T-helper 1 cell treated with Interleukin-12 subunit alpha and Interleukin-12 subunit beta and Interleukin-4 antibody, amounts not matched to agents 30 ng/mL and 1 ng/mL, for 36 hours (primary cell): ENCODE data around the gene CYP2C18. TPM values are rescaled to one million over a fixed set of nuclear protein-coding genes. Genes with fewer than 3 reads are reported as not detected.
"Not testable (repeated sequence)": the region's sequence is repeated elsewhere in the genome, so short reads cannot be mapped to it uniquely, and the experiment has no call there.

Source experiments
- intact Hi-C: fragments of 100-400 bp; cut with micrococcal nuclease; formaldehyde crosslinking; loops from one replicate; pipeline ENCODE4 v1.15.1; 2024
- total RNA-seq: library from RNA; stranded (reverse); gene quantifications from 2 replicates; pipeline ENCODE4 v1.2.3, GENCODE V29; 2022

The CYP2C18 gene
- not detected in 2 replicates for total RNA-seq

DNA sequence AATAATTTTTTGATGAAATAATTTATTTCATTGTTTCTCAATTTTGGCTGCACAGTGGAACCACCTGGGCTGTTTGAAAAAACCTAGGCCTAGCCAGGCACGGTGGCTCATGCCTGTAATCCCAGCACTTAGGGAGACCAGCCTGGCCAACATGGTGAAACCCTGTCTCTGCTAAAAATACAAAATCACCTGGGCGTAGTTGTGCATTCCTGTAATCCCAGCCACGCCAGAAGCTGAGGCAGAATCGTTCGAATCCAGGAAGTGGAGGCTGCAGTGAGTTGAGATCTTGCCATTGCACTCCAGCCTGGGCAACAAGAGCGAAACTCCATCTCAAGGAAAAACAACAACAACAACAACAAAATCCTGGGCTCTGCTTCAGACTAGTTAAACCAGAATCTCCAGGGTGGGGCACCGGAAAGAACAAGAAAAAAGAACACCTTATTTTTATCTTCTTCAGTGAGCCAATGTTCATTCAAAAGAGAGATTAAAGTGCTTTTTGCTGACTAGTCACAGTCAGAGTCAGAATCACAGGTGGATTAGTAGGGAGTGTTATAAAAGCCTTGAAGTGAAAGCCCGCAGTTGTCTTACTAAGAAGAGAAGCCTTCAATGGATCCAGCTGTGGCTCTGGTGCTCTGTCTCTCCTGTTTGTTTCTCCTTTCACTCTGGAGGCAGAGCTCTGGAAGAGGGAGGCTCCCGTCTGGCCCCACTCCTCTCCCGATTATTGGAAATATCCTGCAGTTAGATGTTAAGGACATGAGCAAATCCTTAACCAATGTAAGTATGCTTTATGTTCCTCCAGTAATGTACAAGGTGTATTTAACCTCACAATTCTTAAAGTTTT is at the start of gene CYP2C18:
TSS of gene CYP2C18 (plus strand) at position 516 of the 841 bp plus-strand sequence. CDS start at position 607, 91 bp downstream.
- intact Hi-C loops: no loop called here

DNA sequence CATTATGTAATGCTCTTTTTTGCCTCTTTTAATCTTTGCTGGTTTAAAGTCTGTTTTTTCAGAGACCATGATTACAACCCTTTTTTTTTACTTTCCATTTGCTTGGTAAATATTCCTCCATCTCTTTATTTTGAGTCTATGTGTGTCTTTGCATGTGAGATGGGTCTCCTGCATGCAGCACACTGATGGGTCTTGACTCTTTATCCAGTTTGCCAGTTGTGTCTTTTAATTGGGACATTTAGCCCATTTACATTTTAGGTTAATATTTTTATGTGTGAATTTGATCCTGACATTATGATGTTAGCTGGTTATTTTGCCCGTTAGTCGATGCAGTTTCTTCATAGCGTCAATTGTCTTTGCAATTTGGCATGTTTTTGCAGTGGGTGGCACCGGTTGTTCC is 45.4 kb upstream of the CYP2C18 start:
- intact Hi-C loops: not testable (repeated sequence)

DNA sequence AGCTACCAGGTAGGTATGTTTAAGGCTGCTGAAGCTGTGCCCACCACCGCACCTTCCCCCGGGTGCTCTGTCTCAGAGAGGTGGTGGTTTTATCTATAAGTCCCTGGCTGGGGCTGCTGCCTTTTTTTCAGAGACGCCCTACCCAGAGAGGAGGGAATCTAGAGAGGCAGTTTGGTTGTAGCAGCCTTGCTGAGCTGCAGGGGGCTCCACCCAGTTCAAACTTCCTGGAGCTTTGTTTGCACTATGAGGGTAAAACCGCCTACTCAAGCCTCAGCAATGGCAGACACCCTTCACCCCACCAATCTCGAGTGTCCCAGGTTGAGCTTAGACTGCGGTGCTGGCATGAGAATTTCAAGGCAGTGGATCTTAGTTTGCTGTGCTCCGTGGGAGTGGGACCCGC is 43.6 kb upstream of the CYP2C18 start:
- intact Hi-C loops: no loop called here

DNA sequence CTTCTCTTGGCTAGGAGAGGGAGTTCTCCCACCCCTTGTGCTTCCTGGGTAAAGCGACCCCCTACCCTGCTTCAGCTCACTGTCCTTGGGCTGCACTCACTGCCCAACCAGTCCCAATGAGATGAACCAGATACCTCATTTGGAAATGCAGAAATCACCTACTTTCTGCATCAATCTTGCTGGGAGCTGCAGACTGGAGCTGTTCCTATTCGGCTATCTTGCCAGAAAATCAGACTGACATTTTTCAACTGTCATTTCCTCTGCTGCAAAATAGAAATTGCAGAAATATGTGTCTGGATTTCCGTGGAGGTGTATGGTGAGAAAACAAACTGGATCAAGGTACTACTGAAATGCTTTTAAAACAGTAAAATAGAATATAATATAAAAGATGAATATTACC is 43.0 kb upstream of the CYP2C18 start:
- intact Hi-C loops: no loop called here

DNA sequence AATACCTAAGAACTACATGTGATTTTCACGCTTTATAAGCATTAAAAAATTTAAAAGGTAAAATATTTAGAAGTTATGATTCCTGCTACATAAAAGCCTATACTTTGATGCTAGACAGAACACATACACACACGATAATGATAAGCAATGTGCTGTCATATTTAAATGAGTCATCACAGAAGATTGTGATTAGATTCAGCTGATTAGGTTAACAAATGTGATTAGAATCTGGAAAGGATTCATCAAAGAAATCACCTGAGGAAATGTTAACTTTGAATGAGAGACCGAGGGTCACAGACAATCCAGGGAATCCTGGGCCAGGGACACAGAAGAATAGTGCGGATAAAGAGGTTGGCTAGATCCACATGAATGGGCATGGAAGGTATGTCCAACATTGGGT is 42.0 kb upstream of the CYP2C18 start:
- intact Hi-C loops: no loop called here

DNA sequence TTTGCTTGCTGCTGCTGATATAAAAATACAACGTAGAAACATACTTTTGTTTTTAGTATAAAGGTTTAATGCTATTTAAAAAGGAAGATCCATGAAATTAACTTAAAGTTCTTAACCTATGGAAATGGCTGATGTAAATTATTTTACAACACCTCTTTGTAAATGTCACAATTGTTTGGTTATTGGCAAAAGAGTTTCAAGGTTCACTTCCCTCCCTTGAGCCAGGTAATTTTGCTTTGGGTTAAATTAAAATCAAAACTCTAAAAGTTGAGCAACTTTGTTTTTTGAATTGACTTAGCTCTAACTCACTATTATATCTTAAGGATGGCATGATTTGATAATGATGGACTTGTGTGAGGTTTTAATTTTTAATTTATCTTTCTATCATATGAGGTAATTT is 39.2 kb upstream of the CYP2C18 start:
- intact Hi-C loops: no loop called here

DNA sequence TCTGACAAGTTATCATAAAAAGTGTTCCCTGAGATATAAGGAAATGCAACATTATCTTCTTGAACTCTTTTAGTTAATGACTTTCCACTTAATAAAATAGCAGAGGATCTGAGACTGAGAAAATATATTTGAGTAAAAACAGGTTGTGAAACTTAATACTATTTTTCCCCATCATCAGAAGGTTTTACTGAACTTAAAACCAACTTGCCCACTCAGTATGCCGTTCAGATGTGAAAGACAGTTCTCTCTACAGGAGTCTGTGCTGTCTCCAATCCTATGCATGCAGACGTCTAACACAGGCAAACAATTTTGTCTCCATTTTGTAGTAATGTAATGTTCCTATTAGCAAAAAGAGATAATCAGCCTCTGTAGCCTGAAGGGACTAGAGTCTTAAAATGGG is 38.2 kb upstream of the CYP2C18 start:
- intact Hi-C loops: no loop called here

DNA sequence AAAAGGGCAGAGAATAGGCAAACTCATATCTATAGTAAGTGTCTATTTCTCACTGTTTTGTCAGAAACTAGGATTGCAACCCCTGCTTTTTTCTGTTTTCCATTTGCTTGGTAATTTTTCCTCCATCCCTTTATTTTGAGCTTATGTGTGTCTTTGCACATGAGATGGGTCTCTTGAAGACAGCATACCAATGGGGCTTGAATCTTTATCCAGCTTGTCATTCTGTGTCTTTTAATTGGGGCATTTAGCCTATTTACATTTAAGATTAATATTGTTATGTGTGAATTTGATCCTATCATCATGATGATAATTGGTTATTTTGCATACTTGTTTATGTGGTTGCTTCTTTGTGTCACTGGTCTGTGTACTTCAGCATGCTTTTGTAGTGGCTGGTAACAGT is 28.3 kb upstream of the CYP2C18 start:
- intact Hi-C loops: not testable (repeated sequence)

DNA sequence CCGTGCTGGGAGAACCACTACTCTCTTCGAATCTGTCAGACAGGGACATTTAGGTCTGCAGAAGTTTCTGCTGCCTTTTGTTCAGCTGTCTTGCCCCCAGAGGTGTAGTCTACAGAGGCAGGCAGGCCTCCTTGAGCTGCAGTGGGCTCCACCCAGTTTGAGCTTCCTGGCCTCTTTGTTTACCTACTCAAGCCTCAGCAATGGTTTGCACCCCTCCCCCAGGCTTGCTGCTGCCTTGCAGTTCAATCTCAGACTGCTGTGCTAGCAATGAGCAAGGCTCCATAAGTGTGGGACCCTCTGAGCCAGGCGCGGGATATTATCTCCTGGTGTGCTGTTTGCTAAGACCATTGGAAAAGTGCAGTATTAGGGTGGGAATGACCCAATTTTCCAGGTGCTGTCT is 20.5 kb upstream of the CYP2C18 start:
- intact Hi-C loops: not testable (repeated sequence)

DNA sequence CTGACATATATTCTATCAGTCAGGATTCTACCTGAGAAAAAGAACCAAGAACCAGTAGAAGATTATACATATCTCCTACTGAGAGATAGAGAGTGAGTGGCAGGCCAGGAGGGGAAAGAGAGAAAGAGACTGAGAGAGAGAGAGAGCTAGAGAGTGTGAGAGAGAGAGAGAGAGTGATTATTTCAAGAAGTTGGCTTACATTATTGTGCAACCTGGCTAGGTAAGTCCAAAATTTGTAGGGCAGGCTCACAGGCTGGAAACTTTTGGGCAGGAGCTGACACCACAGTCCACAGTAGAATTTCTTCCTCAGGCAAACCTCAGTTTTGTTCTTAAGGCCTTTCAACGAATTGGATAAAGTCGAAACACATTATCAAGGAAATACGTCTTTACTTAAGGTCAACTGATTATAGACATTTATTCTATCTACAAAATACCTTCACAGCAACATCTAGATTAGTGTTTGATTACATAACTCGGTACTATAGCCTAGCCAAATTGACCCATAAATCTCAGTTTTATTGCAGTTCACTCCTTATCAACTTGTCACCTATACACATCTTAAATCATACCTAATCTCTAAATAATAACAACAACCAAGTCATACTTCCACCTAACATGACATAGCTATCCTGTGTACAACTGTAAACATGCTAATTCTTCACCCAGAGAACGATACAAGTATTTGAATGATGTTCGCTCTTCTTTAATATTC is 17.0 kb upstream of the CYP2C18 start:
- intact Hi-C loops: no loop called here

DNA sequence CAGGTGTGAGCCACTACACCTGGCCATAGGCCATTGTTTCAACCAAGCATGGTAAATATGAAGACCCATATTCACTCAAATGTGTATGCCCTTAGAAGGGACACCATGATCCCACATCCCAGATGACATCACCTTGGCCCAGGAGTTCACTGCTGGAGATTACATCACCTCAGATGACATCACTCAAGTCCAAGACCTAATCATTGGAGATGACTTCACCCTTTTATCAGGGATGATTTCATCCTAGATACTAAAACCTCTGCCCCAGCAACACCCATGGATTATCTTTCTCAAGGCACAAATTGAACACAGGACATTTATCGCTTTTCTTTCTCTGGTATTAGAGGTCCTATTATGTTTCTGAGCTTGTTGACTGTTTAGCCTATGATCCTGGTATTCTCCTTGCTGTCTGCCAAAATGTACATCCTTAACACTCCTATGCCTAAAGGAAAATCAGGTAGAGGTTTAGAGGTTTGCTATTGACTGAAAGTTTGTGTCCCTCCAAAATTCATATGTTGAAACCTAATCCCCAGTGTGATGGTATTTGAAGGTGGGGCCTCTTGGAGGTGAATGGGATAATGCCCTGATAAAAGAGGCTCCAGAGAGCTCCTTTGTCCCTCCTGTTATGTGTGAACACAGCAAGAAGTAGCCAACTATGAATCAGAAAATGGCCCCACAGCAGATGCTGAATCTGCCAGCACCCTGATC is 9.8 kb upstream of the CYP2C18 start:
- intact Hi-C loops: no loop called here

DNA sequence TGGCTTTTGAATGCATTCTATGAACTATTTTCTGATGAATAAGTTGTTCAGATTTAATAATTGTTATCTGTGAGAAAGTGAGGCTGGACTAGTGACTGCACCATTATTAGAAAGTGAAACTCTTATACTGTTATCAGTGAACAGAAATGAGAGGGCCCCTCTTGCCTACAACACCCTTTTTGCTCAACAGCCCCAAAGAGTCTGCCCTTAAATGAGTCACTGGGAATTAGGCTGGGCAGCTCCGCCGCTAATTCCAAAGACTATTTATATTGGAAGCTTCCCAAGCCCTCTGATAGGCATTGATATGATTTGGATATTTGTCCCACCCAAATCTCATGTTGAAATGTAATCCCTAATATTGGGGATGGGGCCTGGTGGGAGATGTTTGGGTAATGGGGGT is 7.0 kb upstream of the CYP2C18 start:
- intact Hi-C loops: no loop called here

DNA sequence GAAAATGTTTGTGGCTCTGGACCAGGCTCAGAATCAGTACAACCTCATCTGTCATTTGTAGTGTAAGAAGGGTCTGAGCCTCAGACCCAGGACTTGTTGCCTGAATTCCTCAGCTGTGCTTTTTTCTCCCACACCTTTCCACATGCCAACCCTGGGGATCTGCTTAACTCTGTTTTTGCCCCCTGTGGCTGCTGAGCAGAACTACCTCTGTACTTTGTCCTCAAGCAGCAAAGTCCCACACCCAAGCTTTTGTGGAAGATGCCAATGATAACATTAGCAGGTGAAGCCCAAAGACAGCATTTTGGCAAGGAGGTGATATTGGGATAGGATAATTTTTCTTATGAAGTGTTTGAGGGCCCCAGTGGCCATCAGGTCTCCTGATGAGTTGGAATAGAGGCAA is 5.8 kb upstream of the CYP2C18 start:
- intact Hi-C loops: no loop called here

DNA sequence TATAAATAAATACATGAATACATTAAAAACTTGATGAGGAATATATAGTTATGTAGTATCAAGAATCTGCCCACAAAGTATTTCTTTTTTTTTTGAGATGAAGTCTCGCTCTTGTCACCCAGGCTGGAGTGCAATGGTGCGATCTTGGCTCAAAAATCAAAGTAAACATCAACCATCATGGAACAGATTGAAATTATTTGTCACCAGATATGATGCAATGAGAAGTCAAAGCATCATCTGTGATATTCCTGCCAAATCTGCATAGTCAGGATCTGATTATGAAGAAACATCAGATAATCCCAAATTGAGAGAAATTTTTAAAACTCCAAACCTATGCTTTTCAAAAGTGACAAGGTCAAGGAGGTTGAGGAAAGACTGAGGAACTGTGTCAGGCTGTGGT is 5.1 kb upstream of the CYP2C18 start:
- intact Hi-C loops: no loop called here

DNA sequence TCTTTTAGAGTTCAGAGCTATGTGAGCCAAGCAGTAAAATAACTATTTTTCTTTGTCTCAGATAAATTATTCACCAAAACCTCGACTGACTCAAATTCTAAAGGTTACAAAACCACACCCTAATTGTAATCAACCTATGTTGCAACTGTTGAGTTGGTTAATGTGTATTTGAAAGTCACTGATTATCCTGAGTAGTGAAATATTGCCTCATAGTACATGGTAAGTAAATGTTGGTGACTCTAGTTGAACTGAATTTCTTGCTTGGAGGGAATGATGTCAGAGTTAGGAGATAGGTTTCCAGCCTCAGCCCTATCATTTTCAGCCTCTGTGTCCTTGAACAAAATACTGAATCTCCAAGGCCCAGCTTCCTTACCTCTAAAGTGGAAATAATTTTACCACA is 3.0 kb upstream of the CYP2C18 start:
- intact Hi-C loops: no loop called here

DNA sequence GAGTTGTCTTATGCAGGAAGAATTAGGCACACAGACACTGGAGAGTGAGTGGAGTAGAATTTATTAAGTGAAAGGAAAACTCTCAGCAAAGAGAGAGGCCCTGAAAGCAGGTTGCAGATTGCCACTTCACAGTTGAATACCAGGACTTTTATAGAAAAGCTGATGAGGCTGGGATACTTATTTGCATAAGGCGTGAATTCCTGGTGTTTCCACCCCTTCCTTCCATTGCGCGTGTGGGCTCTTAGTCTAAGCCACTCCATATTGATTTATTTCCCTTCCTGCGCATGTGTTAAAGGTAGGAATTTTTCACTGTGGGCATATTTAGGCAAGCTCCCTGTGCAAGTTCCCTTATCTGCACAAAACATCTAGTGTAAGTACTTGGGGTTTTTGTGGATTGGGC is 893 bp upstream of the CYP2C18 start:
- intact Hi-C loops: not testable (repeated sequence)

DNA sequence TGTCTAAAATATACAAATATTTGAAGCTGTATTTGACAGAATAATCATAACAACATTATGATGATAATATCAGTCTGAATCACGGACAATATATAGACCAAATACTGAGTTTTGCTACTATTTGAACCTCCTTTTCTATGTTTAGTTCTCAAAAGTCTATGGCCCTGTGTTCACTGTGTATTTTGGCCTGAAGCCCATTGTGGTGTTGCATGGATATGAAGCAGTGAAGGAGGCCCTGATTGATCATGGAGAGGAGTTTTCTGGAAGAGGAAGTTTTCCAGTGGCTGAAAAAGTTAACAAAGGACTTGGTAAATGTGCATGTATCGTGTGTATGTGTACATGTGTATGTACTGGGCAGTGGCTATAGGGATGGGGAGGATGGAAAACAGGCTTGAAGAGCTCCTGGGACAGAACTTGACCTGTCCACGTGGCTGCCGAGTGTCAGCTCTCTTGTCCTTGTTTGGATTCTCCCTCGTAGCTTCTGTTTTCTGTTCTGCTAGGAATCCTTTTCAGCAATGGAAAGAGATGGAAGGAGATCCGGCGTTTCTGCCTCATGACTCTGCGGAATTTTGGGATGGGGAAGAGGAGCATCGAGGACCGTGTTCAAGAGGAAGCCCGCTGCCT is 4.2 kb downstream of the CYP2C18 start:
- intact Hi-C loops: no loop called here

DNA sequence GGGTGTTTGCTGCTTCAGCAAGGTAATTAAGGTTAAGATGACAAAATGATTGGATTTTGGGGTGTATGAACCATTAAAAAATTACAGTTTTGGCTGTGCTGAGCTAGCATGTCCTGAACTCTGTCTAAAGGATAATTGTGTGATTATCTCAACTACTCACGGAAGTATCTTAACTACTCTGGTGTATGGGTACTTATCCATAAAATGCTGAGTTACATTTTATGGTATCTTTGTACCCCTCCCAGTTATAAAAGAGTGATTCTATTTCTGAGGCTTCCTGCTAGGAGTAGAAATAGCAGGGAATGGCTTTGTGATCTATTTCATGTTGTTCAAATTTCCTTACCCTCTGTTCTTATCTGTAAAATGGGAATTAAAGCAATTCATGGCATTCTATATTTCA is 22.6 kb downstream of the CYP2C18 start:
- intact Hi-C loops: no loop called here

DNA sequence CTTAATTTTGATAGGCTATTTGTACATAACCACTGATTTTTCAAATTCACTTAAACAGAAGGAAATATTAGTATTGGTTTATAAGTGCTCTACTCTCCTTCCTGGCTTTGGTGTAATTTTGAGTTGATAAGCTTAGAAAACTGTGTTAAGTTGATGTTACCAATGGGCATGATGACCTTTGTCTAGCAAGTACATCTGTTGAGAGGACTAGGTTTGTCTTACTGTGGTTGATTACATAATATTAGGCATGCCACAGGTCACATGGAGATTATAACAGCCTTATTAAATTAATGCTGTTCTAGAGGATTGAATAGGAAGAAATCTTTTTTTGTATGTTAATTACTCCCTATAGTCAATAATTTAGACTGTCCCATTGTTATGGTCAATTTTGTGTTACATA is 27.0 kb downstream of the CYP2C18 start:
- intact Hi-C loops: no loop called here

DNA sequence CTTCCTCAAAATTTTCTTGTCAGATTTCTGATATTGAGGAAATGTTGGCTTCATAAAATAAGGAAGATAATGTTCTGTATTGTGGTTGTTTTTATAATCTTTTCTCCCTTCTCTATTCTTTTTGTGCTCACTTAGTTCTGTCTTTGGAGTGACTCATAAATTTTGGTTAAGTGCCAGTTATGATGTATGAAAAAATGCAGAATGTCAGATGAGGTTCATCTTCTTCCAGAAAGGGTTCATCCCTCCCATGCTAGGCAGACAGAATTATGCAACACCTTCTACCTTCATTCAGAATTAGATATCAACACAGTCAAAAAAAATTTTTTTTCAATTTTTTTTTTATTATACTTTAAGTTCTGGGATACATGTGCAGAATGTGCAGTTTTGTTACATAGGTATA is 42.3 kb downstream of the CYP2C18 start:
- intact Hi-C loops: no loop called here

DNA sequence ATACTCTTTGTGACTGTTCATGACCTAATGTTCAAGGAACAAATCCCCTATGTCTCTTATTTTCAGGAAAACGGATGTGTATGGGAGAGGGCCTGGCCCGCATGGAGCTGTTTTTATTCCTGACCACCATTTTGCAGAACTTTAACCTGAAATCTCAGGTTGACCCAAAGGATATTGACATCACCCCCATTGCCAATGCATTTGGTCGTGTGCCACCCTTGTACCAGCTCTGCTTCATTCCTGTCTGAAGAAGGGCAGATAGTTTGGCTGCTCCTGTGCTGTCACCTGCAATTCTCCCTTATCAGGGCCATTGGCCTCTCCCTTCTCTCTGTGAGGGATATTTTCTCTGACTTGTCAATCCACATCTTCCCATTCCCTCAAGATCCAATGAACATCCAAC is 51.7 kb downstream of the CYP2C18 start:
- intact Hi-C loops: no loop called here

DNA sequence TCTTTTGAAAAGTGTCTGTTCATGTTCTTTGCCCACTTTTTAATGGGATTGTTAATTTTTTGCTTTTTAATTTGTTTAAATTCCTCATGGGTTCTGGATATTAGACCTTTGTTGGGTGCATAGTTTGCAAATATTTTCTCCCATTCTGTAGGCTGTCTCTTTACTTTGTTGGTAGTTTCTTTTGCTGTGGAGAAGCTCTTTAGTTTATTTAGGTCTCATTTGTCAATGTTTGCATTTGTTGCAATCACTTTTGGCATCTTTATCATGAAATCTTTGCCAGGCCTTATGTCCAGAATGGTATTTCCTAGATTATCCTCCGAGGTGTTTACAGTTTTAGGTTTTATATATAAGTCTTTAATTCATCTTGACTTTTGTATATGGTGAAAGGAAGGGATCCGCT is 55.1 kb downstream of the CYP2C18 start:
- intact Hi-C loops: no loop called here
